Measurements from ENCODE around the gene DNMT3A.

- no peak for TF ChIP-seq POLR2AphosphoS5 (IDR thresholded peaks at IDR 0.05; ENCODE audit: low read depth, low read length)
- no peak for TF ChIP-seq POLR2A (IDR thresholded peaks at IDR 0.05; ENCODE audit: low read depth, low read length)
- TF ChIP-seq TAF1 (IDR thresholded peaks at IDR 0.05; ENCODE audit: low read depth, low read length) = no peak
- no peak for TF ChIP-seq PAX5 (IDR thresholded peaks at IDR 0.05; ENCODE audit: insufficient read depth, low read length, severe bottlenecking)
These were observed 120.1 kb downstream of the DNMT3A start for GRCh38 chr2:25221579-25221978.

All from GM12891 (cell line).